ENCODE data around the gene M1AP.

M1AP gene

DNA sequence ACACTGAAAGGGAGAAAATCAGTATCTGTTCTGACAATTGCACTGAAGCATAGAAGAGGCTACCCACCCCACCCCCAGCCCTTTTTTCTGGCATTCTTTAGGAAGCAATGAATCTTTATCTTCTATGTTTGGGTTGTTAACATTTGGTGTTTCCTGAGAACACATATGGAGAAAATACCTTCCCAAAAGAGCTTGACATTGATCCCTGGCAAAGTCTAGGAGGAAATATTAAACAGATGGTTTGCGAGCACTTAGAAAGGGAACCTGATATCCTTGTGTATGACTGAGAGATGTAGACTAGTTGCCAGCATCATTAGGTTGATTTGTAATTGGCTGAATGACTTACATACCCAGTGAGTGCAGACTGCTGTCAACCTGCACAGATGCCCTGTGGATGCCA lies 50.7 kb downstream of the M1AP start:
- no peak for DNase-seq (ENCODE audit: low spot score)

DNA sequence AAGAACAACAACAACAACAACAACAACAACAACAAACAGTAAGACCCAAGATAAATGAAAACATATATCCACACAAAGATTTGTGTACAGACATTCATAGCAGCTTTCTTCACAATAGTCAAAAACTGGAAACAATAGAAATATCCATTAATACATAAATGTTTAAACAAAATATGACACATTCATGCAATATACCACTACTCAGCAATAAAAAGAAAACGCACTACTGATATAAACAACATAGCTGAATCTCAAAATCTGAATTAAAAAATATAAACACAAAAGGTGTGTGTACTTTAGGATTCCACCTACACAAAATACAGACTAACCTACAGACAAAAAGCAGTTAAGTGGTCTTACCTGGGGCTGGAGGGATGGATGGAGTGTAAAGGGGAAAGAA lies 51.5 kb downstream of the M1AP start:
- no peak for DNase-seq (ENCODE audit: low spot score)

DNA sequence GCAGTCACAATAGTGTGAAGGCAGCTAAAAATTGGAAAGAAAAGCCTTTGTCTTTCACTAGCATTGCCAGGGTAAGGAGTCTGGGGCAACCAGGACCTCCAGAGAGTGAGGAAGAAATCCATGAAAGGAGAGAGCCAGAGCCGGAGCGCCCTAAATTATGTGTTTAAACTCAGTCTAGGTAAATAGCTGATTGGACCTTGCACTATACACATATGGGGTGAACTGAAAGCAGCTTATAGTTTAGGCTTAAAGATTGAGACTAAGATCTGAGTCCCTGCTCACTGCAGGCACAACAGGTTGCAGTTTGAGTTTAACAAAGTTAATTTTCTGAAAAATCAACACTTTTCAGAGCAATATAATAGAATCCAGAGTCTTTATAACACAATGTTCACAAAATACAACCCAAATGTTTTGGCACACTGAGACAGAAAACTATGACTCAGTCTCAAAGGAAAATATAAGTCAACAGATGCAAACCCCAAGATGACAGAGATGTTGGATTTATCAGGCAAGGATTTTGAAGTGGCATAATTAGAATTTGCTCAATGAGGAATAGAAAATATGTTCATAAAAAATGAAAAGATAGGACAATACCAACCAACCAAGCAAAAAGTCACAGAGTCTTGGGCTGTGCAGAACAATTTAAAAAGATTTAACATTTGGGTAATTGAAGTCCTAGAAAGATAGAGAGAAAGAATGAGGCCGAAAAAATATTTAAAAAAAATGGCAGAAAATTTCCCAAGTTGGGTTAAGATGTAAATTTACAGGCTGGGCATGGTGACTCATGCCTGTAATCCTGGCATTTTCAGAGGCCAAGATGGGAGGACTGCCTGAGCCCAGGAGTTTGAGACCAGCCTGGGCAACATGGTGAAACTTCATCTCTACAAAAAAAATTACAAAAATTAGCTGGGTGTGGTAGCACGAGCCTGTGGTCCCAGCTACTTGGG lies 54.0 kb downstream of the M1AP start:
- no peak for DNase-seq (ENCODE audit: low spot score)

DNA sequence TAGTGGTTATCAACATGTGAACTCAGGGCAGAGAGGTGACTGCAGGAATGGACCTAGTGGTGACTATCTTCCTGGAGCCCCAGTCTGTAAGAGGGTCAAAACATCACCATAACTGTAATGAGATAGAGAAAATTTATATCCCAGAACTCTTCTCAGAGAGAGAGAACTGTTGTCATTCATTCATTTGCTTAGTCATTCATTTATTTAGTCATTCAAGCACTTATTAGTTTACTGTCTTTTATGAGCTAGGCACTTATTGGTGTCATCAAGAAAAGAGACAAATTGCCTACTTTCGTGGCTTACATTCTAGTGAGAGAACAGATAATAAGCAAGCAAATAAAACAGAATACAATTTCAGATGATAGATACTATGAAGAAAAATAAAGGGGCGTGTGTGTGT lies 59.5 kb downstream of the M1AP start:
- DNase-seq (ENCODE audit: low spot score): no peak

DNA sequence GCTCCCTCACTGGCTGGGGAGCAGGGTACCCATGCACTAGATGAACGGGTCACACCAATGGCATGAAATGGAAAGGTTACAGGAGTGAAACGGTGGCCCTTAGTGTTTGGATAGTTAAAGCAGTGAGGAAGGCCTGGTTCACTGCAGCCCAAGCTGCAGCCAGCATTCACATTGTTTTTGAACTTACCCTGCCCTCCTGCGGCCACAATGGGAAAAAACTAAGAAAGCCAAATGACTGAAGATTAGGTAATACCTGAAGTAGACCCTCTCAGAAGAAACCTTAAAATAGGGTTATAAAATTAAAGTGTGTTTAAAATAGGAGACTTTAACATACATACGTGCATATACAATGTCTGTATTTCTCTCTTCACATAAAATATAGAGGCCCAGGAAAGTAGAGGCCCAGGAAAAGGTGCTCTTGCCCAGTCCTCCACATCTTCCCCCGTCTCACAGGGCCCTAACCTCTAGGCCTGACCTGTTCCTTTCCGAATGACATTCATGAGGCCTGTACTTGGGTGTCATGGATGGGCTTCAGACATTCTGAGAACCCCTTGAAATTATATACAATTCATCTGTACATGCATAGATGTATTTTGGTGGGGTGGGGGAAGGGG lies 60.4 kb downstream of the M1AP start:
- peak; percentile 75 for DNase-seq (ENCODE audit: low spot score)

DNA sequence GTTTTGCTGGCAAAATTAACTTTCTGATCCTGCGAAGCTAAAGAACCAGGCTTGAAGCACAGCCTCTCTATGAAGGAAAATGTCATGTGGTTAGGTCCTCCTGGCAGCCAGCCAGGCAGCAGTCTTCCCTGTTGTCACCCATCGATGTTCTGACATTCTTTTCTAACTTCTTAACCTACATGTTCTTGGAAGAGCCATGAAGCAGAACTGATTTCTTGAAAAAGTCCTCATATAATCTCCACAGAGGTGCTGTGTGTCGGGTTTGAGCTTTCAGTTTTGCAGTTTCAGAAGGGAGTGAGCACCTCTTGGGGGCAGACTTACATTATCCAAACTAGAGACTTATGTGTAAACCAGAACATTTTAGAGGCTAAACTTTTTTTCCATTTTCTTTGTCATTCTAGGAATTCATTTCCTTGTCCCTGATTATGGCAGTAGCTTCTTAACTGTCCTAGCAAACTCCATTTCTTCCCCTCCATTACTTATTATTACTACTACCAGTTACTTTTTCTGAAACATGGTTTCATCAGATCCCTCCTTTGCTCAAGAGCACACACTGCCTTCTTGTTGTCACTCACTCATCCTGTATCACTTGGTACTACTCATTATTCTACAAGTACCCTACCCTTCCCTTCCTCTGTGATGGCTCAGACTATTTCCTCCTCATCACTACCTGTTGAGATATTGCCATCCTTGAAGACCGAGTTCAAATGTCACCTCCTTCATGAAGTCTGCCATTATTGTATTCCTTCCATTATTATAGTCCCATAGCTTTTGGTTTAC lies 62.5 kb downstream of the M1AP start:
- no peak for DNase-seq (ENCODE audit: low spot score)

DNA sequence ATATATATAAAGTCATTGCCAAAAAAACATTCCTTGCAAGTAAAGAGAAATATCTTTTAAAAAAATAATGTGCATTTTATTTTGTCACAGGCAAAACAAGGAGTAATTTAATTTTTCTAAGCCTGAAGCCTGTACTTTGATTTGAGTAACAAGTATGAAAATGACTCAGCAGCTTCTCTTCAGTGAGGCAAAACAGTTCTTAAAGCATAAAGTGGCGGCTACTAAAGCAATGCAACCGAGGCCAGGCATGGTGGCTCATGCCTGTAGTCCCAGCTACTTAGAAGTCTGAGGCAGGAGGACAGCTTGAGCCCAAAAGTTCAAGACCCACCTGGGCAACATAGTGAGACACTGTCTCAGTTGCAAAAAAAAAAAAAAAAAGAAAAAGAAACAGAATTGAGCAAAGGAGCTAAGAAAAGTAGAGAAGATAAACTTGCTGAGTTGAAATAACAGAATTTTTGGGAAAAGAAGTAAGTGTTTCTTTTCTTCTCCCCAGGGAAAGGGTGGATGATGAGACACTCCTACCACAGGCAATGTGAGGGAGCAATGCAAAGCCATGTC lies 64.0 kb downstream of the M1AP start:
- DNase-seq (ENCODE audit: low spot score): no peak

DNA sequence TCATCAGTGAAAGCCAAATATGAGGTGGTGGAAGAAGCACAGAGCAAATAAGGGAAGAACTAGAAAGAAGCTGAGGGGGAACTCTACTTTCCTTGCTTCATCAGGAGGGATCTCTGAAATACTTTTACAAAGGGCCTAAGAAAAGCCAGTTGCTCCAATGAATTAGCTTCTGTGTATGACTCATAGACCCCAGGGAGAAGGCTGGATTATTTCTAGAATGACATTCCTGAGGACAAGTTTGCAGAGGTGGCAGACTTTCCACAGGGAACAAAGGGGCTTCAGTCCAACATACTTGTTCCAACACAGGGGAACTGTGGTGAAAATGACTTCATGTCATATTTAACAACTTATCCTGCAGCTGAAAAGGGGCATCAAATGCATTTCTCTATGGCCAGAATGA lies 64.6 kb downstream of the M1AP start:
- DNase-seq (ENCODE audit: low spot score): no peak

GRCh38 chr2:74582184-74582583 lies 65.9 kb downstream of the M1AP start:
- DNase-seq (ENCODE audit: low spot score): no peak

GRCh38 chr2:74581463-74581862 lies 66.7 kb downstream of the M1AP start:
- no peak for DNase-seq (ENCODE audit: low spot score)

DNA sequence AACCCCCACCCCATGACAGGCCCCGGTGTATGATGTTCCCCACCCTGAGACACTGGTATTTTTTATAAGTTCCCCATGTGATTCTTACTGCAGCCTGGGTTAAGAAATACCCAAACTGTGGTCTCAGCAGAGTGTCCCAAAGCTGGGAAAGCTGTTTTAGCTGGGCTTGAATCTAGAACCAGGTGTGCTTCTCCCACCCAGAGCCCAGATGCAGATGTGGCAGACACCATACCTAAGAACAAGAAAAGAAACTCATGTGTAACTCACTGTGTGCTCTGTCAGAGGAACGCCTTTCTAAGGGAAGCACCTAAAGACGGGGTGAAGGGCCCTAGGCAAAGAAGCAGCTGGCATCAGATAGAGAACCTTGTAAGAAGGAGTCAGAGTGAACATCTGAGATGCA lies 69.7 kb downstream of the M1AP start:
- DNase-seq (ENCODE audit: low spot score): no peak

GRCh38 chr2:74577448-74577847 lies 70.7 kb downstream of the M1AP start:
- no peak for DNase-seq (ENCODE audit: low spot score)

DNA sequence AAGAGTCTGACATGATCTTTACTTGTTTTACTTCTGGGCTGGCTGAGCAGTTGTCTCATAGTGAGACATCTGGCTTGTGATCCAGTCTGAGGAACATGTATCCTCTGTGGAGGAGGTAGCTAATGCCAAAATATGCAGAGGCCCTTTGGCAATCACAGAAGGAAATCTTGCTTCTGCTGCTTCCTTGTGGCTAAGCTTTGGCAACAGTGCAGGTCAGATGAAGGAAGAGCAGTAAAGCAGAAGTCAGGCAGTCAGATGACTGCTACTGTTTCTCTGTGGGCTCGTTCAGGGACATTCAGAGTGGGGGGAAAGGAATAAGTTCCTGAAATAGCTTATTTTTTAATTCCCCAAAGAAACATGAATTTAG lies 71.3 kb downstream of the M1AP start:
- no peak for DNase-seq (ENCODE audit: low spot score)

DNA sequence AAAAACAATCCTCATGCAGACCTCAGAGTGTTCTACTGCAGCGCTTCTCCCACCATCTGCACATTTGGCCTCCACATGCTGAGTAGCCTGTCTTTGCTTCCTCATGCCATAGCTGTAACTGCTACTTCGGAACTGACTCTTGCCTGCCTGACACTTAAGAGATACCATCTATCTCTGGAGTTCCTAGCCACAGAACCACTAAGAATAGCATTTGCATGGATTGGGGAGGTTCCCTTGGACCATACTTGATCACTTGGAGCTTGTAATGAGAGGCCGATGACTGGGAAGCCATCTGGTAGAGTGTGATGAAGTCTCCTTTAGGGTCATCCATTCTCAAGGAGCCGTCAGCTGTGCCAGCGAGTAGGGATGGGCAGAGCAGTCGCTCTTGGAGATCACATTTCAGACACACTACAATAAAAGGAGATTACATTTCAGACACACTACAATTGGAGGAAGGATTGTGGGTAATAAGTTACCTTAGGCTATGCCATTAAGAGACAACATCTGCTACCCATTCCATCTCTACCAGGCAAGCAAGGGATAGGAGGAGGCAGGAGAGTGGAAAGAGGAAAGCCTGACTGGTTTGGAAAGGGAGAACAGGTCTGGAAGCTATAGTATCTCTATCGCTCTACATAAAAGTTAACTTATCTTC lies 71.8 kb downstream of the M1AP start:
- no peak for DNase-seq (ENCODE audit: low spot score)

DNA sequence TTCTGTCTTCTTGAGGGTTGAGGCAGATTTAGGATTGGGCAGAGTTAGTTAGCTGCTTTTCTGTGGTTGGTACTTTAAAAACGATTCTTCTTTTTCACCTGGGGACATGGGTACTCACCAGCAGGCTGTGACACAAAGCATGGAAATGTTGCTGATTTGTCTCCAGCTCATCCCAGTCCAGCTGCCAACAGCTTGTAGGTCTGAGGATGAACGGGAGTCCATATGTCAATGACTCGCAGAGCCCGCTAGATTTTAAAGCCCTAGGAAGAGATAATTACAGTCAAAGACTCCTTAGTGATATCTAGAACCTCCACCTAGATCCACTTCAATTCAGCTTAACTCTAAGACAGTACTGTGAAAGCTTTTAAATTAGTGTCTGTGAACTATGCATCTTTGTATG lies 72.8 kb downstream of the M1AP start:
- DNase-seq (ENCODE audit: low spot score): no peak

- DNase-seq (ENCODE audit: low spot score): no peak
Observed at GRCh38 chr2:74573747-74574562, 74.2 kb downstream of the M1AP start.

GRCh38 chr2:74572178-74572925 lies 75.8 kb downstream of the M1AP start:
- no peak for DNase-seq (ENCODE audit: low spot score)

DNA sequence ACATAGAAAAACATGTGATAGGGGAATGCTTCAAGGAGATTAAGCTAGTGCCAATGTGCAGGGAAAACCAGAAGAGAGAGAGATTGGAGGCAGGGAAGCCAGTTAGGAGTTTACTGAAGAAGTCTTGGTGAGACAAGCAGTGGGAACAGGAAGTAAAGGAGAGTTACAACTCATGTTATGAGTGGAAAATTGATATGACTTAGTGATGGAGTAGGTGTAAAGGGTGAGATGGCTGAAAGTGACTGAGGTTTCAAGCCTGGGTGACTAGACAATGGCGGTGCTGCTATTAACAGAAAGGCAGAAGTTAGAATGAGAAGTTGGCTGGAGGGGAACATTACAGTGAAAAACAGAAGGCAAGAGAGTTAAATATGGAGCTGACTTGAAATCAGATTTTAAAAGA lies 77.1 kb downstream of the M1AP start:
- no peak for DNase-seq (ENCODE audit: low spot score)

- no peak for DNase-seq (ENCODE audit: low spot score)
Observed at GRCh38 chr2:74569686-74570085, 78.4 kb downstream of the M1AP start.

DNA sequence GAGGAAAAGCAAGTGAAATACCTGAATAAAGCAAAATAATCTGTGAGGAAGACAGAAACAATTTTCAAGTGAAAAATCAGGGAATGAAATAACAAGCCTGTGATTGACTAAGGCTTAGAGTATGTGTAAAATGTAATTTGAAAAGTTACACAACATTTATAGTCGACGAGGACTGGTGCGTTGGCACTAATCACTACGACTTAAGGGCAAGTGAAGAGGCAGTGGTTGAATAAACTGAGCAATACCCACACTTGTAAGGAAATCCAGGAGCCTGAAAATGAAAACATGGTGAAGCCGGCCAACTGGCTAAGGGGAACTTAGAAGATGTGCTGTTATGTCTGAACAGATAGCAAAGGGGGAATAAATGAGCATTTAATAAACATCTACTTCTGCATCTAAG lies 80.2 kb downstream of the M1AP start:
- no peak for DNase-seq (ENCODE audit: low spot score)

DNA sequence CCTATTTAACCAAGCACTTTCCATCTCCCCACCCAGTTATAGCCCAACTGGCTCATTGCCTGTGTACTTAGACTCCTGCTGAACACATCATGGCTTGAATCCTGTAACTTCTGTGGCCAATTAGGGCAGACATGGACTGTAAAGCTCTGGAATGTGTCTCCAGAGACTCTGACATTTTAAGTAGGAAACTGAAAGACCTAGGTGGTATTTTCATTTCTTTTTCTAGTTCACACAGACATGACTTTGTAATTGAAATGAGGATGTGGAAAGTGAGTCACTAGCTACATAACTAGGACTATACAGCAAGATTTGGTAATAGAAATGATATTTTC lies 81.4 kb downstream of the M1AP start:
- no peak for DNase-seq (ENCODE audit: low spot score)

Data from D341Med (cell line).